Fibroblast of skin of right quadriceps (primary cell): ENCODE results near the gene CBLB.
"Not testable (repeated sequence)": the region's sequence is repeated elsewhere in the genome, so short reads cannot be mapped to it uniquely, and the experiment has no call there.

ENCODE experiments used
- DNase-seq: peaks from one replicate; pipeline ENCODE4 v3.0.0-alpha.2; 2013

The CBLB gene

DNA sequence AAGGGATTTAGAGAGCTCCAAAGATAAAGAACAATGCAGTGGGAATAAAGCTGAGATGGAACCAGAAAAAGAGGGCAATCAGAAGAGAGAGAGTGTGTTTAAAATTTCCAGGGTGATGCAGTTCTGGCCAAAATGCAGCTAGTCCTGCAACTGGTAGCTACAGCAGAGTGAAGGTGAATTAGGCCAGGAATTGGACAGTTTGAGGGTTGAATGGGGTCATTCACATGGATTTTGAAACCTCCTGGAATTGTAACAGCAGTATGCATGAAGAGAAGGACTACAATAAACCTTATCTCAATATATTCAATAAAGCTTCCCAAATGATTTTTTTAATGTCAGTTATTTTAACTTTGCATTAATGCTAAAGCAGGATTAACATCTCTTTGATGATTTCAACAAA, 85.2 kb downstream of the CBLB start:
- DNase-seq: no peak

DNA sequence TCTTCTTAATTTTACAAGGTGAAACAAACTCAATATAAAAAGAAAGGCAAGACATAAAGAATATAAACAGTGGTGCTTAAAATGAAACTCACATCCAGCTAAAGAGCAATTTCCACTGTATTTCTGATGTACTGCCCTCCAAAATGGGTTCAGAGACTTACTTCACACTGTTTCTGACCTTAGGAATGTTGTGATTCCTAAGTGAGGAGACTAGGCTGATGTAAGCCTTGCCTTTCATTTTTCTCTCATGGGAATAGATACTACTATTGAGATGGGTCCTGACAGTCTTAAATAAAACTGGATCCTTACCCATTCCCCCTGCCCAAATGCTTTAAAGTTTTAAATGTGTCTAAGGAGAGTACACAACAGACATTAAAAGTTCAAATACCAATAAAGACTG, 86.9 kb downstream of the CBLB start:
- DNase-seq: peak; percentile 24

DNA sequence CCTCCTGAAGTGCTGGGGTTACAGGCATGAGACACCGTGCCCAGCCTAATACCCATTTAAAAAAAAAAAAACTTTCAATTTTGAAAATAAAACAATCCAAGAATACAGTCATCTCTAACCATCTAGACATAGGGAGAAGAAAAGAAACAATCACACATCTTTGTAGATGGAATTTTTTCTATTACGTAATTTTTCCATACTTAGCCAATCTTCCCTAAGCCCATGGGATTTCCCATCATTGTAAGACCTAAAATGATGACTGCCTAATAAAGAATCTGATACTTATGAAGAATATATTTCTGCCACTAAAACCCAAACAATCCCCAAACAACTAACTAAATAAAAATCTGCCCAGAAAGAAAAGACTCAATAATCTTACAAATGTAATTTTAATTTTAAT, 88.7 kb downstream of the CBLB start:
- DNase-seq: peak; percentile 69

DNA sequence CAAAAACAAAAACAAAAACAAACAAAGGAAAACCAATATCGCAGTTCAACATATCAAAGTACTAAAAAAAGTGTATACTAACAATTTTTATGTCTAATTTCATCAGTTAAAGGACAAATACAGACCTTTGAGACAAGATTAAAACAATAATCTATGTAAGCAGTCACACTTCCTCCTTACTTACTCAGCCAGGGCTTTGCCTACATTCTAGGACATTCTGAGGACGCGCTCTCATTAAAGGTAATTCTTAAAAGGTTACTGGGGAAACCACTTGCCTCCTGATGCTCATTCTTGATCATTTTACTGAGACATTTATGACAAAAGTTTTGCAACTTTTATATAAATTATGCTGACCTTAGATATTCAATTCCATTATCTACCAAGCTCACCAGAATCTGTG, 93.4 kb downstream of the CBLB start:
- DNase-seq: no peak

DNA sequence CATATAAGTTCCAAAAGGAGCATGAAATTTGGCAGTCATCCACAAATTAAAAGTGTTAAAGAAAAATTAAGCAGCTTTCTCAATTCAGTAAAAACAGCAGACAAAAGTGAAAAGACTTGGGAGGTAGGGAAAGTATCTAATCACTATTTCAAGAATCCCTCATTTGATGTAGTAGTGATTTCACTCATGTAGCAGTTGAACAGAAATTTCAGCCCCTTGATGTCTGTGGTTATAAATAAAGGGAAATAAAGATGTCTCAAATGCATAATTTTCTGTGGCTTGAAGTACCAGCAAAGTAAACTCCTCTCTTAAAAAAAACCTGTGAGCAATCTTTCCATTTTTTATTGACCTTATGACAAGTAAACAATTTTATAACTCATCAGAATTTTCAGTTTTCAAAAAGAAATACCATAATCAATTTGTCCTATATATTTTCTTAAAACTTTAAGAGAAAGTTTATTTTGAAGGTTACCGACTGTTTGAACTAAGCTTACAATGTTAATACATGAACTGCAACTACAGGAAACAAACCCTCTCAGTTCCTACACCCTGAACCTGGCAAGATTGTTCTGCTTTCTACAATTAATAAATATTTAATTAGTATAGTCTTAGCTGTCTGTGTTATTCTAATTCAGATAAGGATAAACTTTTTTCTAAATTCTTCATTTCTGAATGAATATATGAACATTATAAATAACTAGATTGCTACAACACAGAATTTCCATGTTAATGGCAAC, 94.2 kb downstream of the CBLB start:
- DNase-seq: no peak

DNA sequence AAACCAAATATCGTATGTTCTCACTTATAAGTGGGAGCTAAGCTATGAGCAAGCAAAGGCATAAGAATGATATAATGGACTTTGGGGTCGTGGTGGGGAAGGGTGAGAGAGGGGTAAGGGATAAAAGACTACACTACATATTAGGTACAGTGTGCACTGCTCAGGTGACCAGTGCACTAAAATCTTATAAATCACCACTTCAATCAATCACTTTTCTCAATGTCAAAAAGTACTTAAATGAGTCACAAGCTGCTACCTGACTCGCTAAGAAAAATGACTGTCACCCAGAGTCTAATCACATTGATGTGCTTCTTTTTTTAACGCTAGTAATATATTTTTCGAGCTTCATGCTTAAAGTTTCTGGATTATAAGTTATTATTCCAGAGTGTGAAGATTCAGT, 95.5 kb downstream of the CBLB start:
- DNase-seq: no peak

DNA sequence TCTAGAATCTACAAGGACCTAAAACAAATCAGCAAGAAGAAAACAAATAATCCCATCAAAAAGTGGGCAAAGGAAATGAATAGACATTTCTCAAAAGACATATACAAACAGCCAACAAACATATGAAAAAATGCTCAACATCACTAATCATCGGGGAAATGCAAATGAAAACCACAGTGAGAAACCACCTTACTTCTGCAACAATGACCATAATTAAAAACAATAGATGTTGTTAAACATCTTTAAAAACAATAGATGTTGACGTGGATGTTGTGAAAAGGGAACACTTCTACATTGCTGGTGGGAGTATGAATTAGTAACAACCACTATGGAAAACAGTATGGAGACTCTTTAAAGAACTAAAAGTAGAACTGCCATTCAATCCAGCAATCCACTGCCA, 96.2 kb downstream of the CBLB start:
- no peak for DNase-seq

DNA sequence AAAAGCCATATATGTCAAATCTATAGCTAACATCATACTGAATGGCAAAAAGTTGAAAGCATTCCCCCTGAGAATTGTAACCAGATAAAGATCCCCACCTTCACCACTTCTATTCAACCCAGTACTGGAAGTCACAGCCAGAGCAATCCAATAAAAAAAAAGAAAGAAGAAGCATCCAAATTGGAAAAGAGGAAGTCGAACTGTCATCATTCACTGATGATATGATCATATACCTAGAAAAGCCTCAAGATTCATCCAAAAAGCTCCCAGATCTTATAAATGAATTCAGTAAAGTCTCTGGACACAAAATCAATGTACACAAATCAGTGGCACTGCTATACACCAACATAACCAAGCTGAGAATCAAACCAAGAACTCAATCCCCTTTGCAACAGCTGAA, 97.4 kb downstream of the CBLB start:
- no peak for DNase-seq

DNA sequence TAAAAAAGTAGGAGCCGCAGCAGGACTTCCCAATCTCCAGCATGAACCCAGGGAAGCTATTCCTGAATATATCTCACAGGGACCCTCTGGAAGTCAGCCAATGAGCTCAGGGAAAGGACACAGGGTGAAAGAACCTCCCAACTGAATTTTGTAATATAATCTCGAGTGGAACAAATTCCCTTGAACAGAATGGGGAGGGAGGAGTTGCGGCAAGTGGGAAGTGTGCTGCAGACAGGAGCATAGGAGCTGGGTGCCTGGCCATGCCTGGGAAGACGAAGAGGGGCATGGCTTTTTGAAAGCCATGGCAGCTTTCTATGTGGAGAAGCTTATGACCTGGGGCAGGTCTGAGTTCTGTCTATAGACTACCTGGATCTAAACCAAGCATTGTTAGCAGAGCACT, 98.4 kb downstream of the CBLB start:
- no peak for DNase-seq

DNA sequence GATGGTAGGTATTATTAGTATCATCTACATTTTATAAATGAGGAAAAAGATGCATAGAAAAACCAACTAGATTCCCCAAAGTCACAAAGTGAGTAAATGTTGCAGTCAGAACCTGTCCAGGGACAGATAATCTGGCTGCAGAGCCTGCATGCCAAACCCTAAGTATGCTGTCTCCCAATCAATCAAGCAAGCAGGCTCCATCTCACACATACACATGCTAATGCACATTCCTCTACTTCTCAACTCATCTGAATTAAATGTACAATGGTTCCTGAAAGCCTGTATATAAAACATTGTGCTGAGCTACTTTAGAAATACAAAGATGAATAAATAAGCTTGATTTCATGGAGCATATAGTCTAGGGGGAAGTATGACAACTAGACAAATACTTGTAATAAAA, 101.0 kb downstream of the CBLB start:
- DNase-seq: no peak

DNA sequence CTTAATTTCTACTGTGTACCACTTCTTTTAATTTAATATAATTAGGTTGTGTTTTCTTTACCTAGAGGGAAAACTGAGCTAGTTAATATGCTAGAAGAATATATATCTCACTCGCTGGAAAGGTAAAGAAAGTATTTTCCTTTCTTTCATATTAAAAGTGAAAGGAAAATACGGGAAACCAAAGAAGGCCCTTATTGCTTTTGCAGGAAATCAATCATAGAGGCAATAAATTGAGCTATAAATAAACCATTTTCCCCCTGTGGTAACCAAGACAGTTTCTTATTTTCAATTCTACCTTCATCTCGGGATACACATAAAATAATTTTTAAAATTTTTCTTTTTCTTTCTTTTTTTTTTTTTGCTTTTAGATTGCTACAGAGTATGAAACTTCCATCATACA, 101.6 kb downstream of the CBLB start:
- no peak for DNase-seq

DNA sequence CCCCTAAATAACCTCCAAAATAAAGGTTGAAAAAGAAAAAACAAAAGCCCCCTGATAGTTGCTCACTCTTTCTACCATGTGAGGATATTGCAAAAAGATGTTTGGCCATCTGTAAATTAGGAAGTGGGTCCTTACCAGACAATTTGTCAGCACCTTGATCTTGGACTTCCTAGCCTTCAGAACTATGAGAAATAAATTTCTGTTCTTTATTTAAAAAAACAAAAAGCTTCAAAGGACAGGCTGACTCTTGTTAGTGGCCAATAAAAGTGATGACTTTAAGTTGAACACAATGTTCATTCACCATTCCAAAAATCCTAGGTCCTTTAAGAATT, 103.5 kb downstream of the CBLB start:
- no peak for DNase-seq

DNA sequence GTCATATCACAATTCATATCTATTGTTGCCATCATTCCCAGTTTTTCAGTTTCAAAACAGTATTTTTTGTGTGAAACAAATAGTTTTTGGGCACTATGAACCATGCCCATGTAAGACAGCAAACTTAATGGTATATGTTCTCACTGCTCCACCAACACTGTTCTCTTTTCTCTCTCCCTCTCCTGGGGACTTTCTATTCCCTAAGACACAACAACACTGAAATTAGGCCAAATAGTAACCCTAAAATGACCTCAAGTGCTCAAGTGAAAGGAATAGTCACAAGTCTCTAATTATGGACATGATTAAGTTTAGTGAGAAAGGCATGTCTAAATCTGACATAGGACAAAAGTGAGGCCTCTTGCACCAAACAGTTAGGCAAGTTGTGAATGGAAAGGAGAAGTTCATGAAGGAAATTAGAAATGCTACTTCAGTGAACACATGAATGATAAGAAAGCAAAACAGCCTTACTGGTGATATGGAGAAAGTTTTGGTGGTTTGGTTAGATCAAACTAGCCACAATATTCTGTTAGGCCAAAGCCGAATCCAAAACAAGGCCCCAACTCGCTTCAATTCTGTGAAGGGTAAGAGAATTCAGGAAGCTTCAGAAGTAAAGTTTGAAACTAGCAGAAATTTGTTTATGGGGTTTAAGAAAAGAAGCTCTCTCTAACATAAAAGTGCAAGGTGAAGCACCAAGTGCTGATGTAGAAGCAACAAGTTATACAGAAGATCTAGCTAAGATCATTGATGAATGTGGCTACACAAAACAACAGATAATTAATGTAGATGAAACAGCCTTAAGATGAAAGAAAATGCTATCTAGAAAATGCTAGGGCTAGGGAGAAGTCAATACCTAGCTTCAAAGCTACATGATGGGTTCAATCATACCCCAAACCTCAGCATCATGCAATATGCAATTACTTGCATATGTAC, 104.2 kb downstream of the CBLB start:
- no peak for DNase-seq

DNA sequence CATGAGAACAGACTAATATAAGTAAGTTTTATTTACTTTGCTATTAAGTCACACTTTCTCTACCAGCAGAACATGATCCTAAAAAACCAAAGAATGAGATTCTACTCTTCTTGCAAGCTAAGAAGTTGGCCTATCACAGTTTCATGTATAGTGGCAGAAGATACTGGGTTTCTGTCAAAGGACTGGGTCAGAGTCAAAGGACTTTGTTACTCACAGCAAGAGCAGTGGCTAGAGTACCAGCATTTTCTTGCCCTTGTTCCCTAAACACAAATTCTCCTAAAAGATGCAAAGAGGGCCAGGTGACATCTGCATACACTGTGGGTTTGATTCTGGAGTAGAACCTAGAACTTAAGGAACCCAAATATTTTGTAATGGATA, 105.2 kb downstream of the CBLB start:
- no peak for DNase-seq

DNA sequence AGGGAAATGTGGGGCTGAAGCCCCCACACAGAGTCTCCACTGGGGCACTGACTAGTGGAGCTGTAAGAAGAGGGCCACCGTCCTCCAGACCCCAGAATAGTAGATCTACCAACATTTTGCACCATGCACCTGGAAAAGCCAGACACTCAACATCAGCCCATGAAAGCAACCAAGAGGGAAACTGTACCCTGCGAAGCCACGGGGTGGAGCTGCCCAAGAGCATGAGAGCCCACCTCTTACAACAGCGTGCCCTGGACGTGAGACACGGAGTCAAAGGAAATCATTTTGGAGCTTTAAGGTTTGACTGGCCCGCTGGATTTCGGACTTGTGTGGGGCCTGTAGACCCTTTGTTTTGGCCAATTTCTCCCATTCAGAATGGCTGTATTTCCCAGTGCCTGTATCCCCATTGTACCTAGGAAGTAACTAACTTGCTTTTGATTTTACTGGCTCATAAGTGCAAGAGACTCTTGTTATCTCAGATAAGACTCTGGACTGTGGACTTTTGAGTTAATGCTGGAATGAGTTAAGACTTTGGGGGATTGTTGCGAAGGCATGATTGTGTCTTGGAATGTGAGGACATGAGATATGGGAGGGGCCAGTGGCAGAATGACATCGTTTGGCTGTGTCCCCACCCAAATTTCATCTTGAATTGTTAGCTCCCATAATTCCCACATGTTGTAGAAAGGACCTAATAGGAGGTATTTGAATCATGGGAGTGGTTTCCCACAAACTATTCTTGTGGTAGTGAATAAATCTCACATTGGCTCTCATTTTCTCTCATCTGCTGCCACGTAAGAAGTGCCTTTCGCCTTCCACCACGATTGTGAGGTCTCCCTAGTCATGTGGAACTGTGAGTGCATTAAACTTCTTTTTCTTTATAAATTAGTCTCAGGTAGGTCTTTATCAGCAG, 105.8 kb downstream of the CBLB start:
- no peak for DNase-seq

DNA sequence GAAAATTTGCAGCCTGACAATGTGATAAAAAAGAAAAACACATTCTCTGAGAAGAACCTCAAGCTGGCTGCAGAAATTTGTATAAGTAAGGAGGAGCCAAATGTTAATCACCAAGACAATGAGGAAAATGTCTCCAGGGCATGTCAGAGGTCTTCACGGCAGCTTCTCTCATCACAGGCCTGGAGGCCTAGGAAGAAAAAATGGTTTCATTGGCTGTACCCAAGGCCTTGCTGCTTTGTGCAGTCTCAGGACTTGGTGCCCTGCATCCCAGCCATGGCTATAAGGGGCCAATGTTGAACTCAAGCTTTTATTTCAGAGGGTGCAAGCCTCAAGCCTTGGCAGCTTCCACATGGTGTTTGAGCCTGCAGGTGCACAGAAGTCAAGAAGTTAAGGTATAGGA, 106.6 kb downstream of the CBLB start:
- DNase-seq: not testable (repeated sequence)

DNA sequence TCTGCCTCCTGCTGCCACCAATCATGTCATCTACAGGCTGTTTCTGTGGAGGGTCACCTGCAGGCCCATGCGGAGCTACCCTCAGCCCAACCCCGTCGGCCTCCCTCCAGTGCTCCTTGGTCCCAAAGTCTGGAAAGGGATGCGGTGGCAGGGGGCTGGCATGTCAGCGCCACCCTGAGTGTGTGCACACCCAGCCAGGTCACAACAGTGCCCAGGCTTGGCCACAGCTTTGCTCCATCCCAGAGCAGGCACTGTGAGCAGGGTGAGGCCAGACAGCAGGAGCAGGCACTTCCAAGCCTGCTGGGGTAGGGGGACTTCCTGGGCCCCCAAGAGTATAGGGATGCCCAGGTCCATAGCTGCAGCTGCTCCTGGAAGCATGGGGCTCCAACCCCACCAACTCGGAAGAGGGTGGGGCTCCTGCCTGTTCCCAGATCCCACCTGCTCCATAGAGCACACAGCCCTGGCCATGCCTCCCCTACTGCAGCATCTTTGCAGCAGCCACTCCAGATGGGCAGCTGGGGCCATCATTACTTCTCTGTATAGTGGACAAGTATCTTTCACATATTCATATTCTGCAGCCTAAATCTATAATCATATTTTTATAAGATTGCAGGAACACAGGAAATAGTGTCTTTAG, 109.3 kb downstream of the CBLB start:
- DNase-seq: no peak

DNA sequence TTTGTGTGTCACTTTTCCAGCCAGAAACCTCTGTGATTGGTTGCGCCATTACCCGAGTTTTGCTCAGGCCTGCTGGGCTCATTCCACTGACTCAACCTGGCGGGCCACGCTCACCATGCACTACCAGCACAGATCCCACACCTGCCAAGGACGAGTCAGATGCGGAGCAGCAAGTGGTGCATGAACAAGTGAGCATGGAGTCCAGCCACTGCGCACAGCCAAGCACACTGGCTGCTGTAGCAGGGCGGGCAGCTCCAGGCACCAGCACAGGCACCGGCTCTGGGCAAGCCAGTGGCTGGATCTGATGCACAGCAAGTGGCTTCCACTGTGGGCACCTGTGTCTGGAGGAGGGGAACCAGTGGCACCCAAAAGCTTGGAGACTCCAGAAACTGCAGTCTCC, 110.4 kb downstream of the CBLB start:
- no peak for DNase-seq

DNA sequence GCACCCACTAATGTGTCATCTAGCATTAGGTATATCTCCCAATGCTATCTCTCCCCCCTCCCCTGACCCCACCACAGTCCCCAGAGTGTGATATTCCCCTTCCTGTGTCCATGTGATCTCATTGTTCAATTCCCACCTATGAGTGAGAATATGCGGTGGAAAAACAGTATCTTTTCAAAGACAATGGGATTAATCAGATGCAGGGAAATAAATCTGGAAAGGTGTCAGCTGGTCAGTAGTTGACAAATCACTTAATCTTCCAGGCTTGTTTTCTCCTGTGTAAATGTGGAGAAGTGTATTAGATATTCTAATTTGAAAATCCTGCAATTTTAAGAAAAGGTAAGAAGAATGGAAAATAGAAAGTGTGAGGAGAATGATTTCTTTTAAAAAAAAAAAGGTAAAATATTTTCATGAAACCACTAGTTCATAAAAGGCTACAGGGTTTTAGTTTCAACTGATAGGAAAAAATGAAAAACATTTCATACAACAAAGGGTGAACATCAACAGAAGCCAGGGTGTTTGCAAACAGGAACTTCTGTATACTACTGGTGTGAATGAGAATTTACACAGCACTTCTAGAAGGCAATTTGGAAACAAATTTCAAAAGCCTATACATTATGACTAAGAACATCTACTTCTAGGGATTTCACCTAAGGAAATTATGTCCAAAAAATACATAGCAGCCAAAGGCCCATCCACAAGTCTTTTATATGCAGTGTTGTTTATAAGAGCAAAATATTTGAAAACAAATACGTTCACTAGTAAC, 113.5 kb downstream of the CBLB start:
- DNase-seq: no peak

DNA sequence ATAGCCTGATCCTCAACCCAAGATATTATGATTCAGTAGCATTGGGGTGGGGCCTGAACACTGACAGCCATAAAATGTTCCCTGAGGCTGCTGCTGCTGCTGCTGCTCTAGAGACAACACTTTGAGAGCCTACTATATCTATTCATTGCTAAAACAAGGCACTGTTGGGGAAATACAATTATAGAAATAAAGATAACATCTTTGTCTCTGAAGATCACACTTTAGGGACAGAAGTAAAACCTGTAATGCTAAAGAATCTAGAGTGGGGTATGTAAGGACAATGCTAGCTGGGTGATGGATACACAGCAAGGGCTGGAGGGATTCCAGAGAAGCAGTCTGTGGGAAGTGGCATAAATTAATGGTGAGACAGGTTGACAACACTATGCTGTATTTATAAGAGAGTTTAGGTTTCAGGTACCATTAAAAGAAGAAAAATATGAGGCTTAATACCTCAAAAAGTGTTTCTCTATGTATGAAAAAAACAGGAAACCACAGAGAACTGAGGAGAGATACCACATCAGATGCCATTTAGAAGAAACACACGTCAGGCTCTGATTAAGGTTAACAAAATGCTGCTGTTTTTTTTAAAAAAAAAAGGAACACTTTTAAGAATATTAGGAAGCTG, 115.9 kb downstream of the CBLB start:
- no peak for DNase-seq

DNA sequence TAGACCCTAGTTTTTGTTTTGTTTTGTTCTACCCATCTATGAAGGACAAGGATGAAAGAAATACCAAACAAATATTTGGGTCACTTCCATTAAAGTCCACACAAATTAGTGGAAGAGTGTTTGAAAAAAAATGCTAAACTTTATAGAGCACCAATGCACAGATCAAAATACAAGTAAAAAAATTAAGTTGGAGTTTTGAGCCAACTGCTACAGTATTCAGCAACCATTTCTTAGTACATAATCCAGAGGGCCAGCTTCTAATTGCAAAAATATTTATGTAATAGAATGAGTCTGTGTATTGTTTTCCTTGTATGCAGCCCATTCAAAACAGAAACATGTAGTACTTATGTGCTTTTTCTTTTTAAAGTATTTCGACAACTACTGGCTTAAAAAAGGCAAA, 121.1 kb downstream of the CBLB start:
- DNase-seq: no peak

DNA sequence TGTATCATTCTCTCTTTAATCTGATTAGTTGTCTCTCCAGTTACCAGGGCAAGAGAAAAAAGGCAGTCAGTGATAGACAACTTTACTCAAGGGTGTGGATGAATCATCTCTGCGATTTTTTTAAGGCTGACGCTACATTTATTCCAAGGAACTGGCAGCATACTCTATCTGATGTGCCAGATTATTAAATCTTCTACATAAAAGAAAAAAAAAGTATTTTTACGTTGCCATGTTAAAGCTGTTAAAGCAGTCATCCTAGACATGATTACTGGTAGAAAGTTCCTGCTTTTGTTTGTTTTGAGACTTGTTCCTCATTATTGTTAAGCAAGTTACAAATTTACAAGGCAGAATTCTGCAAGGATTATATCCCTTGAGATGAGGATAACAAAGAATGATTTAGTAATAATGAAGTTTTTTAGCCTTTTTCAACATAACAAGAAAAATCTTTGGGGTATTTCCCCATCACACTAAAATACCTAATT, 121.7 kb downstream of the CBLB start:
- peak; percentile 50 for DNase-seq
